Tibial nerve (tissue), 4 donors: ENCODE data around the gene VEGFB. TPM values are rescaled to one million over a fixed set of nuclear protein-coding genes. Genes with fewer than 3 reads are reported as not detected.

Experiments
- DNase-seq, 2 donors: peaks; one replicate each; pipeline ENCODE4 v3.0.0-alpha.2; 2019; ENCODE audit warnings: low spot score in 2 of 2
- H3K27ac ChIP-seq, 4 donors: fragments of 200-600 bp; sonication (generic) in 3 of 4; one replicate each; pipeline ENCODE4 v1.5.1; 2017 to 2019; ENCODE audit warnings: mild to moderate bottlenecking in 1 of 4
- H3K27me3 ChIP-seq, 2 donors: fragments of 200-600 bp; sonication (generic) in 1 of 2; one replicate each; pipeline versions ENCODE4 v1.5.1 to v1.6.0; 2017 to 2019
- H3K36me3 ChIP-seq, 3 donors: fragments of 200-600 bp; sonication (generic); one replicate each; pipeline ENCODE4 v1.5.1; 2018 to 2019
- H3K4me1 ChIP-seq, 4 donors: fragments of 200-600 bp; sonication (generic) in 3 of 4; one replicate each; pipeline ENCODE4 v1.5.1; 2017 to 2019
- H3K4me3 ChIP-seq, 4 donors: fragments of 200-600 bp; sonication (generic) in 3 of 4; one replicate each; pipeline ENCODE4 v1.5.1; 2017 to 2019; ENCODE audit warnings: mild to moderate bottlenecking in 1 of 4, moderate library complexity in 1 of 4
- H3K9me3 ChIP-seq, 4 donors: fragments of 200-600 bp; sonication (generic) in 3 of 4; one replicate each; pipeline ENCODE4 v1.5.1; 2017 to 2019
- EP300 ChIP-seq, 2 donors: sonication (generic); formaldehyde crosslinking; IDR thresholded peaks; one replicate each; pipeline ENCODE4 v1.6.1; 2017; ENCODE audit warnings: antibody characterized with exemption in 2 of 2, mild to moderate bottlenecking in 1 of 2
- POLR2A ChIP-seq, 2 donors: fragments of 450-650 bp; IDR thresholded peaks; one replicate each; pipeline ENCODE4 v1.6.1; 2017; ENCODE audit warnings: antibody characterized with exemption in 2 of 2, mild to moderate bottlenecking in 2 of 2, moderate library complexity in 2 of 2
- WGBS, 2 donors: methylation state at CpG; one replicate each; pipeline ENCODE4 v1.1.5; 2018; 5-methylcytosine and 5-hydroxymethylcytosine counted together
- total RNA-seq, 4 donors: library from RNA; depleted of rRNA; stranded (reverse); fragments of >200 nt; gene quantifications; one replicate each; pipeline ENCODE4 v1.1.0, GENCODE V29; 2016
- TF ChIP-seq, protein P1 (sequence below), 5 experiments: fragments of 200-600 bp in 3 of 5; fragments of 450-650 bp in 2 of 5; sonication (generic) in 3 of 5; IDR thresholded peaks; one replicate each; pipeline ENCODE4 v1.5.1; 2016 to 2019; ENCODE audit warnings: antibody characterized with exemption in 5 of 5, mild to moderate bottlenecking in 3 of 5, moderate library complexity in 2 of 5

The VEGFB gene
- total RNA-seq, 4 donors from 2014 or later = 84.3 to 129 (median 109) TPM

DNA sequence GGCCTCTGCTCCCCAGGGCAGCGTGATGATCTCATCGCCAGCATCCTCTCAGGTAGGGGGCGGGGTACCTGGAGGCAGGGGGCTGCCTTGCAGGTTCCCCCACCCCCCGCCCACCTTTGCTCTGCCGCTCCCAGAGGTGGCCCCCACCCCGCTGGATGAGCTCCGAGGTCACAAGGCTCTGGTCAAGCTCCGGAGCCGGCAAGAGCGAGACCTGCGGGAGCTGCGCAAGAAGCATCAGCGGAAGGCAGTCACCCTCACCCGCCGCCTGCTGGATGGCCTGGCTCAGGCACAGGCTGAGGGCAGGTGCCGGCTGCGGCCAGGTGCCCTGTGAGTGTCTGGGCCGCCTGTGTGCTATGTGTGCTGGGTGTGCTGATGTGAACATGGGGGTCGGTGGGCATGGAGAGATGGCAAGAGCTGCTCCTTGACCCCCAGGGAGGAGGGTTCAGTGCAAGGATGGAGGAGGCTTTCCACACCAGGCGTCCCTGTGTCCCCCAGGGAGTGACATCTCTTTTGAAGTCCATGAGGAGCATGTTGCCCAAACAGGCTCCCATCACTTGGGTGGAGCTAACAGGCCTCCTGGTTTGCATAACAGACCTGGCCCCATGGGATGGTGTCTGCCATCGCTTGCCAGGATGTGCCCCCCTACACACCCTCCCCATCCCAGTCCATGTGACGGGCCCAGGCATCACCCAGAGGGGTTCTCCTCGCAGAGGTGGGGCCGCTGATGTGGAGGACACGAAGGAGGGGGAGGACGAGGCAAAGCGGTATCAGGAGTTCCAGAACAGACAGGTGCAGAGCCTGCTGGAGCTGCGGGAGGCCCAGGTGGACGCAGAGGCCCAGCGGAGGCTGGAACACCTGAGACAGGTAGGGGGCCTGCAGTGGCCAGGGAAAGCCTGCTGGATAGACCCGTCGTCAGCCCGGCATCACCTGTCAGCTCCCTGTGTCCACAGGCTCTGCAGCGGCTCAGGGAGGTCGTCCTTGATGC is 31.1 kb downstream of the VEGFB start:
- DNase-seq = no peak
- WGBS, 2 donors = 91% methylated on average over 33 of the region's 35 CpGs

GRCh38 chr11:64266339-64266738 is 32.0 kb downstream of the VEGFB start:
- Histone ChIP-seq H3K9me3 (no peaks in the 10 kb centered on the region), H3K27ac (no peak overlapping the region), H3K4me1 (peaks cover 0 to 27% (median 21%) of the 10 kb centered on the region in 4 donors), H3K27me3 (no peaks in the 10 kb centered on the region), H3K36me3 (peaks cover 0 to 60% (median 0%) of the 10 kb centered on the region in 3 donors), H3K4me3 (no peak overlapping the region)
- 87 to 90% methylated on average over 13 to 15 of the region's 15 CpGs for WGBS, 2 donors
- TF ChIP-seq EP300 (IDR thresholded peaks at IDR 0.05) (no peak), POLR2A (IDR thresholded peaks at IDR 0.05) (no peak)
- TF ChIP-seq, protein P1, sequence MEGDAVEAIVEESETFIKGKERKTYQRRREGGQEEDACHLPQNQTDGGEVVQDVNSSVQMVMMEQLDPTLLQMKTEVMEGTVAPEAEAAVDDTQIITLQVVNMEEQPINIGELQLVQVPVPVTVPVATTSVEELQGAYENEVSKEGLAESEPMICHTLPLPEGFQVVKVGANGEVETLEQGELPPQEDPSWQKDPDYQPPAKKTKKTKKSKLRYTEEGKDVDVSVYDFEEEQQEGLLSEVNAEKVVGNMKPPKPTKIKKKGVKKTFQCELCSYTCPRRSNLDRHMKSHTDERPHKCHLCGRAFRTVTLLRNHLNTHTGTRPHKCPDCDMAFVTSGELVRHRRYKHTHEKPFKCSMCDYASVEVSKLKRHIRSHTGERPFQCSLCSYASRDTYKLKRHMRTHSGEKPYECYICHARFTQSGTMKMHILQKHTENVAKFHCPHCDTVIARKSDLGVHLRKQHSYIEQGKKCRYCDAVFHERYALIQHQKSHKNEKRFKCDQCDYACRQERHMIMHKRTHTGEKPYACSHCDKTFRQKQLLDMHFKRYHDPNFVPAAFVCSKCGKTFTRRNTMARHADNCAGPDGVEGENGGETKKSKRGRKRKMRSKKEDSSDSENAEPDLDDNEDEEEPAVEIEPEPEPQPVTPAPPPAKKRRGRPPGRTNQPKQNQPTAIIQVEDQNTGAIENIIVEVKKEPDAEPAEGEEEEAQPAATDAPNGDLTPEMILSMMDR (IDR thresholded peaks at IDR 0.05) = no peak
- DNase-seq = no peak

More for the DNA sequence above, 31.1 kb downstream of the VEGFB start:
- no peaks in the 10 kb centered on the region for H3K9me3 ChIP-seq
- no peak overlapping the region for H3K4me3 ChIP-seq
- TF ChIP-seq EP300 (IDR thresholded peaks at IDR 0.05) (no peak), POLR2A (IDR thresholded peaks at IDR 0.05) (no peak)
- TF ChIP-seq, protein P1 (IDR thresholded peaks at IDR 0.05) = no peak
- no peak overlapping the region for H3K27ac ChIP-seq
- H3K4me1 ChIP-seq = peaks cover 0 to 27% (median 21%) of the 10 kb centered on the region in 4 donors
- no peaks in the 10 kb centered on the region for H3K27me3 ChIP-seq
- peaks cover 0 to 67% (median 0%) of the 10 kb centered on the region in 3 donors for H3K36me3 ChIP-seq

- Histone ChIP-seq H3K36me3 (peaks cover 0 to 50% (median 0%) of the 10 kb centered on the region in 3 donors), H3K27ac (peak overlapping the region; percentile 29 to 96 (median 93))
- no peak for DNase-seq
These were observed 33.0 kb downstream of the VEGFB start for GRCh38 chr11:64267207-64267945.

DNA sequence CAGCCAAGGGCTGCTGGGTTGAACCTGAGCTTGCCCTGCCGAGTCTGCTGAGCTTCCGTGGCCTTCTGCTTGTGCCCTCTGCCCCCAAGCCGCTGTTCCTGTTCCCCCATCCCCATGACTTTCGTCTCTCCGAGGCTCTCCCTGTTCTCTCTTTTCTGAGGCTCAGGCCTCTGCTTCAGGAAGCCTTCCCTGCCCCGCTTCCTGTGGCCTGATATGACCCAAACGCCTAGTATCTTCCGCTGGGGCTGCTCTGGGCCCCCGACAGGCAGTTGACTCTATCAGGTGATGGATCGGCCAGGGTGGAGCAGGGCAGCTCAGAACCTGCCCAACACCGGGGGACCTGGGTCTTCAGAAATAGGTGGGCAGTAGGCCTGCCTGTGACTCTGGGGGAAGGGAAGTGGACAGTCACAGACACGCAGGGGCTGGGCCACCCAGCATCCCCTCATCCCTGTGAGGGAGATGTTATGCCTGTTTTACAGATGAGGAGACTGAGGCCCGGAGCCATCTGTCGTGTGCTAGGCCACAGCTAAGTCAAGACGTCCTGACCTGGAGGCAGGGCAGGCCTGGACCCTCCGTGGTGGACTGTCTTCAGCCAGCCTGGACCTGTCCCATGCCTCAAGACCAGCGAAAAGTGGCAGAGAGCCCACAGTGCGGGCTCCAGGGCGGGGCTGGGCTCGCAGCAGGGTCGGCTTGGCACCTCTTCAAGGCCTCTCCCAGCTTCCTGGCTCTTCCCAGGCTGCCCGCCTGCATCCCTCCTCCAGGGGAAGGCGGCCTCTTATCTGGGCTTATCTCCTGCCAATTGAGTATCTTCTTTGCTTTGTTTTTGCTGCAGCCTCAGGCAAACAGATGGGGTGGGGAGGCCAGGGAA is 33.9 kb downstream of the VEGFB start:
- peak overlapping the region in 3 of 4 donors; percentile 71 to 98 (median 96) for H3K4me3 ChIP-seq
- 41 to 44% methylated on average over 23 of the region's 23 CpGs for WGBS, 2 donors
- TF ChIP-seq EP300 (IDR thresholded peaks at IDR 0.05) = no peak
- TF ChIP-seq, protein P1 (IDR thresholded peaks at IDR 0.05) = no peak
- TF ChIP-seq POLR2A (IDR thresholded peaks at IDR 0.05) = no peak
- H3K36me3 ChIP-seq = peaks cover 0 to 41% (median 0%) of the 10 kb centered on the region in 3 donors
- H3K27me3 ChIP-seq = no peaks in the 10 kb centered on the region
- H3K4me1 ChIP-seq = peaks cover 0 to 38% (median 25%) of the 10 kb centered on the region in 4 donors
- peak overlapping the region; percentile 29 to 96 (median 93) for H3K27ac ChIP-seq
- no peaks in the 10 kb centered on the region for H3K9me3 ChIP-seq
- DNase-seq = peak; percentile 32 to 44

More at GRCh38 chr11:64267207-64267945, 33.0 kb downstream of the VEGFB start:
- WGBS, 2 donors = 76 to 77% methylated on average over 27 of the region's 27 CpGs
- TF ChIP-seq POLR2A (IDR thresholded peaks at IDR 0.05) = no peak
- Histone ChIP-seq H3K4me1 (peaks cover 0 to 36% (median 25%) of the 10 kb centered on the region in 4 donors), H3K27me3 (no peaks in the 10 kb centered on the region), H3K9me3 (no peaks in the 10 kb centered on the region), H3K4me3 (no peak overlapping the region)
